Hippocampal formation (tissue), 2 donors: ENCODE data around the gene GATA2.

Experiments
- DNase-seq, 2 donors: peaks; one replicate each; lab custom pipeline; 2025; lab: John Stamatoyannopoulos, UW

Gene GATA2

DNA sequence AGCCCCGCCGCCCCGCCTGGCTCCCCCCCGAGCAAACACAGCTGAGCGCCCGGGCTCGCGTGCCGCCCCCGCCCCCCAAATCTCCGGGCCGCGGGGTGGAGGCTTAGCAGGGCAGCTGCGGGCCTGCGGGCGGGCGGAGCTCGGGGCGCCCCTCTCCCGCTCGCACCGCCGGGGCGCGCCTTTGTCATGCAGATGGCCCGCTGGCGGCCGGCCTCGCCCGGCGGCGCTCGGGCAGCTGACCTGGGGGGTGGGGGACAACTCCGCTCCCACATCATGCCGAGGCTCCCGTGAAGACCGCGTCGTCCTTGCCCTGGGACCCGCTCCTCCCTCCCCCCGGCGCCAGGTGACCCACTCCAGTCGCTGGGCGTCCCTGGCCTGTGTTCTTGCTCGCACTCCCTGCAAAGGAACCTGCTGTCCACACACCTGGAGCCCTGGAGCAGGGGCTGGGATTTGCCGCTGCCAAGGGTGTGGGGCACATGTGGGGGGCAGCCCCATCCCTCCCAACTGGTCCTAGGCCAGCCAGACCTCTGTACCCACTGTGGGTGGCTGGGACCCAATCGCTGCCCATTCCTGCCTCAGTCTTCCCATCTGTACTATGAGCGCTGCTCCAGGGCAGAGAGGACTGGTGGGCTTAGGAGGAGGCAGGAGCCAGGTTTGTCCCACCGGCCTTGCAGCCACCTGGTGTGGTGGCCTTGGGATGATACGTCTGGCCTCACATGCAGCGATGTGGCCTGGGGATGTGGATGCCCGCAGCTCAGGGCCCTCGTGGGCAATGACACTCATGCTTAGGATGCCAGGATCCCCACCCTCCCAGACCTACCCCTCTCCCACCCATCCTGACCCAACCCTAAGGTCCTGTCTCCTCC, 59.8 kb downstream of the GATA2 start:
- no peak for DNase-seq

DNA sequence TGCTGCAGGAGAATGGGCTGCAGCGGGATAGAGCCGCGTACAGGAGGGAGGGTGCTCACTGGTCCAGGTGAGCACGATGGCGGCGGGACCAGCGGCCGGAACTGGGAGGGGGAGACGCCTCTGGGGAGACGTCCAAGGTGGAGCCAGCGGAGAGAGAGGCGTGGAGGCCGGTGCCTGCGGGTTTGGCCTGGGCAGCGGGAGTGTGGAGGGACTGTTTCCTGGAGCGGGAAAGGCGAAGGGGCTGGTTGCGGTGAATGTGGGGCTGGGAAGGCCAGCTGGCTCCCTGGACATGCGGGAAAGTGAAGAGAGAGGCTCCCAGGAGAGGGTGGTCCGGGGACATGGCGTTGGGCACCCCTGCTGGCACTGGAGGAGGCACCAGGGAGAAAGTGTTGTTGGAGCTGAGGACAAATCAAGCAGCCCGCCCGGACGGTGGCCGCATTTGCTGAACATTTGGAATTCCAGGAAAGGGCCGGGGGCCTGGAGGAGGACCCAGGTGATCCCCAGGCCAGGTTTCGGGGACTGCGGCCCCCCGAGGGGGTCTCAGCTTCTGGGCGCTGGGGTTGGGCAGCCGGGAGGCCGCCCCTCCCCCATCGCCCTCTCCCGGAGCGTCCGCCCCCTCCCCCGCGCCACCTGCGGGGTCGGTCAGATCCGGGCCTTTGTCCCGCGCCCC, 60.6 kb downstream of the GATA2 start:
- DNase-seq = no peak

DNA sequence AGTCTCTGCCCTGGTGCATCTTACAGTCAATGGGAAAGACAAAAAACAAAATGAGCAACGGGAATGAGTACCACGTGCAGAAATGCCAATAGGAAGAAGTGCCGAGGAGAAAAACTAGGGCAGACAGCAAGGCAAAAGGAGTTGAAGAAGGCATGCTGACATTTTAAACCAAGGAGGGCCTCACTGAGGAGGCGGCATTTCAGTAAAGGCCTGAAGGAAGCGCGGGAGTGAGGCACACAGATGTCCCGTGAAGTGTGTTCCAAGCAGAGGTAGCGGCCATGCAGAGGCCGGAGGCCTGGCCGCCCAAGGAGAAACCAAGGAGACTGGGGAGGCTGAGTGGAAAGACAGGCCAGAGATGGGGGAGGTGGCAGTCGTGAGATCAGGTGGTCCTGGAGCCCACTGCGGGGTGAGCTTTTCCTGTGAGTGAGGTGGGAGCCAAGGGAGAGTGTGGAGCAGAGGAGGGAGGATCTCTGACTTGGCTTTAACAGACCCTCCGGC, 61.1 kb downstream of the GATA2 start:
- DNase-seq = no peak

DNA sequence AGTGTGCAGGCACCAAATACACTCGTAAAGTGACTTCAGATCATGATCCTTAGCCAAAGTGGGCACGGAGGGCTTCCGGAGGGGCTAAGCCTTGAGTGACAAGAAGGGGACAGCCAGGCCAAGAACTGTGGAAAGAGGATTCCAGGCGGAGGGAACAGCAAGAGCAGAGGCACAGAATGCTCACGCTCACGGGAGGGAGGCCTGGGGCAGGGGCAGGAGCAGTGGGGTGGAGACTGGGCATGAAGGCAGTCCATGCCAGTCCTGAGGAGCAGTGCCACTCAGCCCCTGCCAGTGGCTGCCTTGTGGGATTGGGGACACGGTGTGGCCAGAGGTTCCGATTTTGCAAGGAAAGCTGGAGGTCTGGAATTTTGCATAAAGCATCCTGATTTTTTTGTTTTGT, 62.3 kb downstream of the GATA2 start:
- DNase-seq = no peak

DNA sequence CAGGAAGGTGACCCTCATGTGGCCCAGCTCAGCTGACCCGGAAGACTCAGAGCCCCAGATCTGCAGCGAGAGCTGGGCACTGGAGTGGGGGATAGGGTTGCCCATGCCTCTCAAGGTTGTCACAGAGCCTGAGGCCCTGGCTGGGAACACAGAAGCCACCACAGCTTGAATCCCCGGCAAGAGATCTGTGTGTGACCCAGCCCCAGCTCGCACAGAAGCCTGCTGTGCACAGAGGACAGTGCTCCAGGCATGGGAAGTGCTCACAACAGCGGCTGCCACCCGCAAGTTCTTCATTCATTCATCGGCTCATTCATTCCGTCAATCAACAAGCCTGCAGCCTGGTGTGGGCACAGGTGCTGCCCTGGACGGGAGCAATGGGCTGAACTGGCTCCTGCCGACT, 62.7 kb downstream of the GATA2 start:
- DNase-seq = no peak

DNA sequence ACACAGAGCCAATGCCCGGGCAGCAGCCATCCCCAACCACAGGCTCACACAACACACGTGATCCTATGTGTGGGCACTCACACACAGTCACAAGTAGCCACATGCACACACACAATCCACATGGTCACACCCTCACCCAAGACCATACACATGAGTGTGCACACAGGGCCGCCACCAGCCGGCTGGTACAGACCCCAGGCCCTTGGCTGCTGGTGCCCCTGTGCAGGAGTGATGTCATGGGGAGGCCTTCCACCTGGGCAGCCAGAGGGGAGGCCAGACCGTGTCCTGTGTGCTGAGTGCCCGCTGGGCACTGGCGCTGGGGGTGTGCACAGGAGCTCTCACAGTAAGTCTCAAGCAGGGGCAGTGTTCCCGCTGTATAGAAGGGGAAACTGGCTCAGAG, 63.2 kb downstream of the GATA2 start:
- no peak for DNase-seq
